ENCODE measurements around the gene LSM2. TPM values are rescaled to one million over a fixed set of nuclear protein-coding genes. Genes with fewer than 3 reads are reported as not detected.
A peak's percentile ranks its signal among the peaks of the same experiment; 100 is the strongest.

LSM2 gene
- total RNA-seq, 2 donors from 2014 or later = 106 to 119 TPM

GRCh38 chr6:31834367-31835250 is 27.8 kb upstream of the LSM2 start:
- peak overlapping the region; percentile 90 for H3K9ac ChIP-seq (ENCODE audit: extremely low read depth, low read length, poor library complexity, severe bottlenecking)
- Mint-ChIP-seq H3K4me1 (peaks cover 21% of the 10 kb centered on the region), H3K36me3 (ENCODE audit: low read depth) (peaks cover 44% of the 10 kb centered on the region), H3K27ac (peak overlapping the region; percentile 99), H3K9me3 (no peaks in the 10 kb centered on the region), H3K4me3 (peak overlapping the region; percentile 100), H3K27me3 (ENCODE audit: insufficient read depth) (no peaks in the 10 kb centered on the region)
- 1 to 2% methylated on average over 47 to 59 of the region's 59 CpGs for WGBS, 2 experiments (ENCODE audit: insufficient coverage in 1 of 2, insufficient read length in 1 of 2)
- H3K36me3 ChIP-seq (ENCODE audit: control insufficient read depth, insufficient read depth, low read length) = peaks cover 37% of the 10 kb centered on the region
- H3K9me3 ChIP-seq (ENCODE audit: control insufficient read depth, low read length) = no peaks in the 10 kb centered on the region
- H3K4me3 ChIP-seq (ENCODE audit: low read length) = peak overlapping the region; percentile 96
- TF ChIP-seq CTCF (conservative IDR thresholded peaks at IDR 0.05) = no peak
- H3K27ac ChIP-seq (ENCODE audit: low read depth, low read length) = peak overlapping the region; percentile 97
- peak; percentile 90 for DNase-seq
- H3K27me3 ChIP-seq (ENCODE audit: control insufficient read depth, insufficient read depth, low read length, poor library complexity, severe bottlenecking) = no peaks in the 10 kb centered on the region
- H3K4me1 ChIP-seq (ENCODE audit: control insufficient read depth, insufficient read depth, low read length) = no peaks in the 10 kb centered on the region

DNA sequence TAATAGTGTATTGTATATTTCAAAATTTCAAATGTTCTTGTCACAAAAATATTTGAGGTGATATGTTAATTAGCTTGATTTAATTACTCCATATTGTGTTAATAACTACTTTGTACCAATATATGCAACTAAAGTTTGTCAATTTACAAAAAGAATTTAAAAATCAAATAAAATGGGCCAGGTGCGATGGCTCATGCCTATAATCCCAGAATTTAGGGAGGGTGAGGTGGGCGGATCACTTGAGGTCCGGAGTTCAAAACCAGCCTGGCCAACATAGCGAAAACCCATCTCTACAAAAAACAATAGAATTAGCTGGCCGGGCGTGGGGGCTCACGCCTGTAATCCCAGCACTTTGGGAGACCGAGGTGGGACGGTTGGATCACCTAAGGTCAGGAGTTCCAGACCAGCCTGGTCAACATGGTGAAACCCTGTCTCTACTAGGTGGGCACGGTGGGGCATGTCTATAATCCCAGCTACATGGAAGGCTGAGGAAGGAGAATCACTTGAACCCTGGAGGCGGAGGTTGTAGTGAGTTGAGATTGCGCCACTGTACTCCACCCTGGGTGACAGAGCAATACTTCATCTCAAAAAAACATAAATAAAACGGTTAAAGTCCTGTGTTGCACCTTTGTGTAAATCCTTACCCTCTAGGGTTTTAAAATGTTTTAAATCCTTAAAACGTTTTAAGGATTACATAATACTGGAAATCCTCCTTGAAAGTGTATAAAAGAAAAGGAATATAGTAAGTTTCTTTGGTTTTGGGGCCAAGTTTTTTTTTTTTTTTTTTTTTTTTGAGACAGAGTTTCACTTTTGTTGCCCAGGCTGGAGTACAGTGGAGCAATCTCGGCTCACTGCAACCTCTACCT is 24.8 kb upstream of the LSM2 start:
- Histone ChIP-seq H3K4me3 (ENCODE audit: low read length) (peak overlapping the region; percentile 95), H3K4me1 (ENCODE audit: control insufficient read depth, insufficient read depth, low read length) (no peaks in the 10 kb centered on the region), H3K36me3 (ENCODE audit: control insufficient read depth, insufficient read depth, low read length) (peaks cover 8% of the 10 kb centered on the region), H3K27ac (ENCODE audit: low read depth, low read length) (no peak overlapping the region), H3K9me3 (ENCODE audit: control insufficient read depth, low read length) (no peaks in the 10 kb centered on the region), H3K27me3 (ENCODE audit: control insufficient read depth, insufficient read depth, low read length, poor library complexity, severe bottlenecking) (no peaks in the 10 kb centered on the region), H3K9ac (ENCODE audit: extremely low read depth, low read length, poor library complexity, severe bottlenecking) (no peak overlapping the region)
- WGBS, 2 experiments (ENCODE audit: insufficient coverage in 1 of 2, insufficient read length in 1 of 2) = 96% methylated on average over 8 to 15 of the region's 15 CpGs
- H3K27me3 Mint-ChIP-seq (ENCODE audit: insufficient read depth) = no peaks in the 10 kb centered on the region
- H3K36me3 Mint-ChIP-seq (ENCODE audit: low read depth) = peaks cover 15% of the 10 kb centered on the region
- H3K4me3 Mint-ChIP-seq = peak overlapping the region; percentile 68
- H3K9me3 Mint-ChIP-seq = no peaks in the 10 kb centered on the region
- H3K4me1 Mint-ChIP-seq = peaks cover 14% of the 10 kb centered on the region
- no peak overlapping the region for H3K27ac Mint-ChIP-seq
- no peak for DNase-seq
- TF ChIP-seq CTCF (conservative IDR thresholded peaks at IDR 0.05) = no peak

DNA sequence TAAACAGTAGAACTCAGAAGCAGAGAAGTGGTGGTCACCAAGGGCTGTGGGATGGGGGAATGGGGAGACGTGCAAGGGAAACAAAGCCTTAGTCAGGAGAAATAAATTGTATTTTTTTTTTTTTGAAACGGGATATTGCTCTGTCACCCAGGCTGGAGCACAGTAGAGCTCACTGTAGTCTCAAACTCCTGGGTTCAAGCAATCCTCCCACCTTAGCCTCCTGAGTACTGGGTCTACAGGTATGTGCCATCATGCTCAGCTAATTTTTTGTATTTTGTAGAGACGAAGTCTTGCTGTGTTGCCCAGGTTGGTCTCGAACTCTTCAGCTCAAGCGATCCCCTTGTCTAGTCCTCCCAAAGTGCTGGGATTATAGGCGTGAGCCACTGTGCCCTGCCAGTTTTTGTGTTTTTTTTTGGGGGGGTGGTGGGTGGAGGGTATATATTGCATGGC is 24.1 kb upstream of the LSM2 start:
- H3K4me3 Mint-ChIP-seq = peak overlapping the region; percentile 68
- Histone ChIP-seq H3K27me3 (ENCODE audit: control insufficient read depth, insufficient read depth, low read length, poor library complexity, severe bottlenecking) (no peaks in the 10 kb centered on the region), H3K9me3 (ENCODE audit: control insufficient read depth, low read length) (no peaks in the 10 kb centered on the region), H3K9ac (ENCODE audit: extremely low read depth, low read length, poor library complexity, severe bottlenecking) (peak overlapping the region; percentile 74), H3K4me3 (ENCODE audit: low read length) (peak overlapping the region; percentile 95), H3K27ac (ENCODE audit: low read depth, low read length) (no peak overlapping the region), H3K36me3 (ENCODE audit: control insufficient read depth, insufficient read depth, low read length) (peaks cover 1% of the 10 kb centered on the region), H3K4me1 (ENCODE audit: control insufficient read depth, insufficient read depth, low read length) (no peaks in the 10 kb centered on the region)
- H3K27ac Mint-ChIP-seq = peak overlapping the region; percentile 91
- TF ChIP-seq CTCF (conservative IDR thresholded peaks at IDR 0.05) = no peak
- peaks cover 12% of the 10 kb centered on the region for H3K4me1 Mint-ChIP-seq
- WGBS, 2 experiments (ENCODE audit: insufficient coverage in 1 of 2, insufficient read length in 1 of 2) = 86 to 92% methylated on average over 6 of the region's 6 CpGs
- H3K27me3 Mint-ChIP-seq (ENCODE audit: insufficient read depth) = no peaks in the 10 kb centered on the region
- no peak for DNase-seq
- H3K9me3 Mint-ChIP-seq = no peaks in the 10 kb centered on the region
- H3K36me3 Mint-ChIP-seq (ENCODE audit: low read depth) = peaks cover 8% of the 10 kb centered on the region

All from endodermal cell (in vitro differentiated cells).